Activated naive CD4-positive, alpha-beta T cell treated with anti-CD3 and anti-CD28 coated beads, Interleukin-2, amount 10 ng/mL, durations not matched to agents 7 days and 5 days (primary cell): Measurements from ENCODE around the gene LCLAT1.
A peak's percentile ranks its signal among the peaks of the same experiment; 100 is the strongest.
"Not testable (repeated sequence)": the region's sequence is repeated elsewhere in the genome, so short reads cannot be mapped to it uniquely, and the experiment has no call there.

Experiments
- CTCF ChIA-PET: fragments of 350-600 bp; sonication (Branson Sonifier 250); formaldehyde crosslinking; loops from one replicate; lab custom pipeline; 2021; ENCODE audit warnings: antibody characterized with exemption; lab: Charles Lee
- DNase-seq: peaks from one replicate; pipeline ENCODE4 v3.0.0-alpha.2; 2020
- H3K27ac Mint-ChIP-seq: one replicate; pipeline ENCODE4 v1.8.0; 2021; ENCODE audit warnings: mild to moderate bottlenecking, moderate library complexity, mixed read lengths
- H3K27me3 Mint-ChIP-seq: one replicate; pipeline ENCODE4 v1.8.0; 2021; ENCODE audit warnings: mild to moderate bottlenecking, mixed read lengths
- H3K36me3 Mint-ChIP-seq: one replicate; pipeline ENCODE4 v1.8.0; 2021; ENCODE audit warnings: mixed read lengths
- H3K4me1 Mint-ChIP-seq: one replicate; pipeline ENCODE4 v1.8.0; 2021; ENCODE audit warnings: mixed read lengths
- H3K4me3 Mint-ChIP-seq: one replicate; pipeline ENCODE4 v1.8.0; 2021; ENCODE audit warnings: mild to moderate bottlenecking, moderate library complexity, mixed read lengths
- H3K9me3 Mint-ChIP-seq: one replicate; pipeline ENCODE4 v1.8.0; 2021; ENCODE audit warnings: mixed read lengths

LCLAT1 gene

DNA sequence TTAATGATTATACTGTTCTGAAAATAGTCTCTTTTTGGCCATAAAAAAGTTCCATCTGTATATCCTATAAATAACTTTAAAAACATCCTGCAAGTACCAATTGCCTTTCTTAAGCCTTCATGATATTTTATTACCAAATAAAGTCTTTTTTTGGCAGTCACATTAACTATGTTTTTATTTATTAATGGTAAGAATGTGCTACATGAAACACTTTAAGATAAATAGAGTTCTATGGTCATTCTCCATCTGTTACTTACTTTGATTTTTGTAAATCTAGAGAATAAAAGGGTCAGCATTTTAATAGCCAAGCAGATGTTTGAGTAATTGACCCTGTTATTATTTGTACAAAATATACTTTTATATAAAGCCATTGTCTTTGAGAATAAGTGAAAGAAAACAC is 52.6 kb downstream of the LCLAT1 start:
- H3K9me3 Mint-ChIP-seq: peaks cover 38% of the 10 kb centered on the region
- no peak for DNase-seq
- no peak overlapping the region for H3K27ac Mint-ChIP-seq
- H3K4me3 Mint-ChIP-seq: no peak overlapping the region
- H3K27me3 Mint-ChIP-seq: no peaks in the 10 kb centered on the region
- H3K4me1 Mint-ChIP-seq: peaks cover 22% of the 10 kb centered on the region
- peaks cover 24% of the 10 kb centered on the region for H3K36me3 Mint-ChIP-seq
- CTCF ChIA-PET: no interaction called here

DNA sequence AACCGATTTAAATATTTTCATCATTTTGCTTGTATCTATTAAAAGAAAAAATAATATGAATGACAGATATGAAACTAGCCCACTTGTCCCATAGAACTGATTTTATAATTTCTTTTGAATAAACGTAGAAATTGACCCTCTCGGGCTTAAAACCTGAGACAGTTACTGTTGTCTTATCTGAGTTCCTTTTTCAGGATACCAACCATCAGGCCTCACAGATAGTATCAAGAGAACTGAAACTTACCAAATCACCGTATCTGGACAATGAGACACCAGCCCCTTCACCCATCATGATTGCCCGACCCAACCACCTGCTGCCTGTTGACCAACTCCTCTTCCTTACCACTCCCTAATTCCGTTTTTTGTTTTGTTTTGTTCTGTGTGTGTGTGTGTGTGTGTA is 53.7 kb downstream of the LCLAT1 start:
- Mint-ChIP-seq H3K36me3 (peaks cover 24% of the 10 kb centered on the region), H3K27me3 (no peaks in the 10 kb centered on the region), H3K9me3 (peaks cover 35% of the 10 kb centered on the region), H3K4me3 (no peak overlapping the region), H3K27ac (no peak overlapping the region), H3K4me1 (peaks cover 26% of the 10 kb centered on the region)
- no peak for DNase-seq
- CTCF ChIA-PET: no interaction called here

DNA sequence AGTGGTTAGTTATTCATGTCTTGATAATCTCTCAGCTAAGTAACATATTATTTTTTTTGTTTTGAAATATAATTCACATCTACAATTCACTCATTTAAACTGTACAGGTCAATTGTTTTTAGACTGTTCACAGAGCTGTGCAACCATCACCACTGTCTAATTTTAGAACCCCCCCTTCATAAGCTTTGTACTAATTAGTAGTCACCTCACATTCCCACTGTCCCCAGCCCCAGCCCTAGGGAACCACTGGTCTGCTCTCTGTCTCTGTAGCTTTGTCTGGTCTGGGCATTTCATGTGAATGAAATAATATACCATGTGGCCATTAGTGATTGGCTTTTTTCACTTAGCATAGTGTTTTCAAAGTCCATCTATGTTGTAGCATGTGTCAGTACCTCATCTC is 55.3 kb downstream of the LCLAT1 start:
- H3K9me3 Mint-ChIP-seq: peaks cover 25% of the 10 kb centered on the region
- peaks cover 22% of the 10 kb centered on the region for H3K36me3 Mint-ChIP-seq

DNA sequence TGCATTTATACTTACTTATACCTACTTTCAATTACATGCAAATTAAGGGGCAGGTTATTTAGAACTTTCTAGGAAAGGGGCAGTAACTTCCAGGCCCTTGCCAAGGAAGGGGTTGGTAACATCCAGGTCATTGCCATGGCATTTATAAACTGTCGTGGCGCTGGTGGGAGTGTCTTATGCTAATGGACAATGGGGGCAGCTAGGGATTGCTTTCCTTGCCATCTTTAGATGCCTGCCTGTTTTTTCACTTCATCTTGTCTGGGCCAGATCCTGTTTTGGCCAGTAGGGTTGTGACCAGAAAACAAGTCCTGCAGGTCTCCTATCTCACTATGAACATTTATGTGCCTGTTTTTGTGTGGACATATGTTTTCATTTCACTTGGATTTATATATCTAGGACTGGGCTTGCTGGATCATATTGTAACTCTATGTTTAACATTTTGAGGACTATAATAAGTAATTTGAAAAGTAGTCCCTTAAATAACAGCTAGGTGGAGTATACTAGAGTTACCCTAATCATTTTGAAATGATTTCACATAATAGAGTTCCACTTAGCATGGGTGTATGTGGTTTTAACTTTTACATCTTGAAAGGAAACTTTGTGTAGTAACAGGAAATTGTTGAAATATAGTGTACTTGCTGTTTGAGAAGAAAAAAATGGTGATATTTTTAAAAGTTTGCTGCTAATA is 56.1 kb downstream of the LCLAT1 start:
- Mint-ChIP-seq H3K4me3 (no peak overlapping the region), H3K27ac (peak overlapping the region; percentile 31)

More for the DNA sequence above, 55.3 kb downstream of the LCLAT1 start:
- CTCF ChIA-PET: interaction anchor here (0.9 kb wide), 1 partner anchor 184 kb away, joined by 4 read pairs; no protein-coding TSS in a partner anchor
- no peak overlapping the region for H3K4me3 Mint-ChIP-seq
- peaks cover 24% of the 10 kb centered on the region for H3K4me1 Mint-ChIP-seq
- no peak overlapping the region for H3K27ac Mint-ChIP-seq
- DNase-seq: no peak
- no peaks in the 10 kb centered on the region for H3K27me3 Mint-ChIP-seq

DNA sequence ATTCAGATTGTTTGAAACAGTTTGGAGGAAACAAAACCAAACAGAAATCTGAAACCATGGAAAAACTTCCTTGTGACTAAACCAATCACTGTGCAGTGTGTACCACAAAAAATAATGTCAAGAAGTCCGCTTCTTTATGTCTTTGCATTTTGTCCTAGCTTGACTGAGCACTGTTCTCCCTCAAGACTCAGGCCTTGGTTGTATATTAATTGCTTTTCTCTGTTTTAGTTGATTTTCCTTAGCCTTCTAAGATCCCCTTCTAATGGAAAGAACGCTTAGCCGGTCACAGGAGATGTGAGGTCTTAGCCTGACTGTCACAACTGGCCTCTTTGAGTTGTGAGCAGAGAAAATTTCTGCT is 56.6 kb downstream of the LCLAT1 start:
- Mint-ChIP-seq H3K27me3 (no peaks in the 10 kb centered on the region), H3K36me3 (peaks cover 17% of the 10 kb centered on the region), H3K27ac (peak overlapping the region; percentile 31), H3K4me1 (peaks cover 24% of the 10 kb centered on the region), H3K4me3 (no peak overlapping the region), H3K9me3 (peaks cover 21% of the 10 kb centered on the region)
- CTCF ChIA-PET: interaction anchor here (1.3 kb wide), 1 partner anchor 295 kb away, joined by 3 read pairs; no protein-coding TSS in a partner anchor
- no peak for DNase-seq

More for the DNA sequence above, 56.1 kb downstream of the LCLAT1 start:
- no peak for DNase-seq
- H3K9me3 Mint-ChIP-seq: peaks cover 22% of the 10 kb centered on the region
- peaks cover 24% of the 10 kb centered on the region for H3K4me1 Mint-ChIP-seq
- no peaks in the 10 kb centered on the region for H3K27me3 Mint-ChIP-seq
- peaks cover 15% of the 10 kb centered on the region for H3K36me3 Mint-ChIP-seq
- CTCF ChIA-PET: no interaction called here

DNA sequence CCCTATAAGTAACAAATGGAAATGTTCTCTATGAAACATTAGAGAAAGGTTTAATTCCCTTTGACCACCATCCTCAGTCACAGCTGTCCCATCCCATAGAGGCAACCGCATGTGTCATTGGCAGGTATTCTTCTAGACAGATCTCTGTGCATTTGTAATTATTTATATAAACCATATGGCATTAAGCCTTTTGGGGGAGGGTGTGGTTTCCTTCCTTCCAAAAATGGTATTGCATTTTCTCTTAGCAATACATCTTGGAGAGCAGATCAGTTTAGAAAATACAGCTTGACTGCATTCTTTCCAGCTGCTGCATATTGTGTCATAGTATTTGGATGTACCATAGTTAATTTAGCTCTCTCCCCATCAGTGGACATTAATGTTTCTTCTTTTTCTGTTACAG is 57.7 kb downstream of the LCLAT1 start:
- CTCF ChIA-PET: interaction anchor here (1.2 to 1.3 kb wide), 2 partner anchors 18 to 296 kb away, joined by 3 read pairs; no protein-coding TSS in a partner anchor
- Mint-ChIP-seq H3K27ac (no peak overlapping the region), H3K4me1 (peaks cover 24% of the 10 kb centered on the region), H3K36me3 (peaks cover 11% of the 10 kb centered on the region), H3K9me3 (peaks cover 16% of the 10 kb centered on the region), H3K27me3 (no peaks in the 10 kb centered on the region), H3K4me3 (no peak overlapping the region)
- no peak for DNase-seq

DNA sequence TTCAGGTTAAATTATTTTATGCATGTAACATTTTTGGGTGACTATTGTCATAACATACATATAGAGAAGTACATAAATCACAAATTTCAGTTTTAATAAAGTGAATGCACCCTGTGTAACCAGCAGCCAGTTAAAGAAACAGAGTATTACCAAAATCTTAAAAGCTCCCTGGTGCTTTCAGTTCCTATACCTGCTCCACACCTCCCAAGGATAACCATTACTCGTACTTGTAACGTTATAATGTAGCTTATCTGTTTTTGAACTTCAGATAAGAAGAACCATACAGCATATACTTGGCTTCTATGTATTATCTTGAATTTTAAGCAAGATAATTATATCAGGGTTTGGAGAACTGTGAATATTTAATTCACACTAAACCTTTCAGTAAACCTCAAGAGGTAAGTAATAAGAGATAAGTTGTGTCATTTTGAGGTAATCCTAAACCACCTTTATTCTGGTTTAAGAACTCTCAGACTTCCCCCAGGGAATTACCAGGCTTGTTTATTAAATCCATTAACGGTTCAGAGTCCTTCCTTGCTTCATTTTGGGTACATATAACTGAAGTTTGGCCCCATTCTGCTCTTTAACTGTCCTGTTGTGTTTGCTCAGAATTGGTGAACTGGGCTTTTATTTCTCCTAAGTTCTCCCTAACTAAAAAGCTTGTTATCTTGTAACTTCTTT is 58.6 kb downstream of the LCLAT1 start:
- H3K4me3 Mint-ChIP-seq: no peak overlapping the region
- H3K4me1 Mint-ChIP-seq: peaks cover 24% of the 10 kb centered on the region
- peaks cover 13% of the 10 kb centered on the region for H3K9me3 Mint-ChIP-seq
- no peak overlapping the region for H3K27ac Mint-ChIP-seq
- no peak for DNase-seq
- H3K27me3 Mint-ChIP-seq: no peaks in the 10 kb centered on the region
- H3K36me3 Mint-ChIP-seq: peaks cover 11% of the 10 kb centered on the region
- CTCF ChIA-PET: interaction anchor here (1.2 to 1.8 kb wide), 4 partner anchors 10 to 208 kb away, joined by 3 to 6 read pairs (median 3); no protein-coding TSS in a partner anchor

DNA sequence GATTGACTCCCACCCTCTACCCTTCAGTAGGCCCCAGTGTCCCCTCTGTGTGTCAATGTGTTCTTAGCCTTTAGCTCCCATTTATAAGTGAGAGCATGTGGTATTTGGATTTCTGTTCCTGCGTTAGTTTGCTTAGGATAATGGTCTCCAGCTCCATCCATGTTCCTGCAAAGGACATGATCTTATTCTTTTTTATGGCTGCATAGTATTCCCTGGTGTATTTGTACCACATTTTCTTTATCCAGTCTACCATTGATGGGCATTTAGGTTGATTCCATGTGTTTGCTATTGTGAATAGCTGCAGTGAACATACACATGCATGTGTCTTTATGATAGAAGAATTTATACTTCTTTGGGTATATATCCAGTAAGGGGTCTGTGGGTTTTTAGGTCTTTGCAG is 60.4 kb downstream of the LCLAT1 start:
- not testable (repeated sequence) for H3K9me3 Mint-ChIP-seq, H3K4me3 Mint-ChIP-seq, H3K27ac Mint-ChIP-seq, H3K36me3 Mint-ChIP-seq, DNase-seq, H3K27me3 Mint-ChIP-seq
- H3K4me1 Mint-ChIP-seq: peaks cover 24% of the 10 kb centered on the region
- CTCF ChIA-PET: interaction anchor here (1.8 kb wide), 1 partner anchor 204 kb away, joined by 6 read pairs; no protein-coding TSS in a partner anchor

DNA sequence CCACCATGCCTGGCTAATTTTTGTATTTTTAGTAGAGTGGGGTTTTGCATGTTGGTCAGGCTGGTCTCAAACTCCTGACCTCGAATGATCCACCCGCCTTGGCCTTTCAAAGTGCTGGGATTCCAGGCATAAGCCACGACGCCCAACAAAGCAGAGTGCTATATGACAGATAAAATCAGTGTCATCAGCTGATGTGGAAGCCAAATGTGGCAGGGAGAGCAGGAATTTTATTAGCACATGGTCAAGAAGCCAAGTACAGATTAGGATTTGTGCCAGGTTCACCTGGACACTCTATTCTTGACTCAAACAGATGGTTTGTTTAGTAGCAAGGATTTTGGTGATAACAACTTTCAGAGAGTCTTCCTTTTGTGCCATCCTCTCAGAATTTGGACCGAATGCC is 62.7 kb downstream of the LCLAT1 start:
- DNase-seq: no peak
- Mint-ChIP-seq H3K27me3 (no peaks in the 10 kb centered on the region), H3K9me3 (peaks cover 7% of the 10 kb centered on the region), H3K27ac (no peak overlapping the region), H3K4me3 (no peak overlapping the region), H3K36me3 (peaks cover 3% of the 10 kb centered on the region), H3K4me1 (peaks cover 4% of the 10 kb centered on the region)
- CTCF ChIA-PET: interaction anchor here (0.5 kb wide), 1 partner anchor 17 kb away, joined by 3 read pairs; no protein-coding TSS in a partner anchor

DNA sequence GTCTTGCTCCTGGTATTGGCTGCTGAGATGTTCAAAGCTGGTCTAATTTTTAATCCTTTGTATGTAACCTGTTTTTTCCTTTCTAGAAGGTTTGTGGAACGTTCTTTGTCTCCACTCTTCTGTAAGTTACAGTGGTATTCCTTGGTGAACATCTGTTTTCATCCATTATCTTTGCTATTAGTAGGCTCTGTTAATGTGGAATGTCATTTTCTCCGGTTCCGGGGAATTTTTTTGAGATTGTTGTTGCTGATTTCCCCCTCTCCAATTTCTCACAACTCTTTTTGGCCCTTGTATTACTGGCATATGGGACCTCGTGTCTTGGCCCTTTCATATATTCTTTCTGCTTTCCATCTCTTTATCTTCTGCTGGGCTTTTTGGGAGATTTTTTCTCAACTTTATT is 63.4 kb downstream of the LCLAT1 start:
- no peak for DNase-seq
- Mint-ChIP-seq H3K27ac (no peak overlapping the region), H3K4me1 (no peaks in the 10 kb centered on the region), H3K27me3 (no peaks in the 10 kb centered on the region), H3K4me3 (no peak overlapping the region), H3K9me3 (peaks cover 7% of the 10 kb centered on the region), H3K36me3 (peaks cover 3% of the 10 kb centered on the region)
- CTCF ChIA-PET: no interaction called here

DNA sequence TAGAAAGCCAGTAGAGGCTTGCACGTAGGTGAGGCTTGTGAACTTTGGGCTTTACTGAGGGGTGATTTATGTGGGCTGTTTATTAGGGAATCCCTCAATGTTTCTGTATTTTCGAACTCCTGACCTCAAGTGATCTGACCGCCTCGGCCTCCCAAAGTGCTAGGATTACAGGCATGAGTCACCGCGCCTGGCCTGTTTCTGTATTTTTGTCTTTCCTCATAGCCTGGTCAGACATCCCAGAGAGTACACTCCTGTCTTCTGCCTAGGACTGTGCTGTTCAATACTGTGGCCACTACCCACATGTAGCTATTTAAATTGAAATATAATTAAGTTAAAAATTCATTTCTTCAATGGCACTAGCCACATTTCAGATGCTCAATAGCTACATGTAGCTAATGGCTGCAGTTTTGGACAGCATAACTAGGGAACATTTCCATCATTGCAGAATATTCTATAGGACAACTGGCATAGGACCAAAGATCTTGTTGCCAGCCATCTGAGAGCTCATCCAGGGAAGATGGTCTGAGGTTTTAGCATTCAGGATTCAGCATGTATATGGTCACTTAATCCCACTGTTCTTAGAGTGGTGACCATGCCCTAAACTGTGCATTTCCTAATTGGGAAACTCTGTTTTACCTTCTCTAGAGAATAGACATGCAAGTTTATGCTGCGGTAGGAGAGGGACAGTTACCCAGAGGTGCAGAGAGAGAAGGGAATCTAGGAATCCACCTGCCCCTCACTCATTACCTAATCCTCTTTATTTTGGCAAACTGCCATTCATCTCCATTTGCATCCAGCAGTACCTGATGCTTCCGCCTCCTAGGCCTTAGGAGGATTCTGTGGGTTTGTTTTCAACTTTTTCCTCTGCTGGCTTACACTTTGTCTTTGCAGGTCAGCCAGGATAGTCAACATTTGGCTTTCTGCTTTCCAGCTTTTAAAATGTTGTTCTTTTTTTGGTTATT is 64.4 kb downstream of the LCLAT1 start:
- Mint-ChIP-seq H3K36me3 (peaks cover 4% of the 10 kb centered on the region), H3K27ac (no peak overlapping the region), H3K4me1 (no peaks in the 10 kb centered on the region), H3K27me3 (no peaks in the 10 kb centered on the region), H3K9me3 (peaks cover 7% of the 10 kb centered on the region), H3K4me3 (no peak overlapping the region)
- DNase-seq: no peak
- CTCF ChIA-PET: no interaction called here

DNA sequence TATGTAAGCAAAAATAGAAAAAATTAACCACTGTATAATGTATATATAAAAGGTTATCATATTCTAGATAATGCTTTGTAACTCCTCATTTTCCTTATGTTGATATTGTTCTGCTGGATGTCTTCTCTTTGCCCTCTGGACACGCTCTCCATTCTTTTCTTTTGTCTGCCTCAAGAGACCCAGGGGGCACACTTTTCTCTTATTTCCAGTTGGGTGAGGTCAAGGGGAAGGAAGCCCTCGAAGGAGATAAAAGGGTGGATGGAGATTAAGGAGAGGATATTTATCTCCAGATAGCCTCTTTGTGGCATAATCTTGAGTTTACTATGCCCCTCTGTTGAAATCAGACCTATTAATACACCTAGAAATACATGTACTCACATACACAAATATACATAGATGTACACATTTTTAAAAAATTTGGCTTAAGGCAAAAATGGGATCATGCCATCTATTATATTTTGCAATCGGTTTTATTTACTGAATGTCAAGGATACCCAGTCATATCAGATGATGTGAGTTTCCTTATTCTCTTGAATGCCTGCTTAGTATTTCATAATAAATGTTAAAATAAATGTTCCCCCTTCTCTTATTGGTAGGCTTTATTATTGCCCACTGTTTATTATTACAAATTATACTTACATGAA is 65.3 kb downstream of the LCLAT1 start:
- DNase-seq: no peak
- Mint-ChIP-seq H3K4me3 (no peak overlapping the region), H3K27me3 (no peaks in the 10 kb centered on the region), H3K9me3 (peaks cover 12% of the 10 kb centered on the region), H3K4me1 (no peaks in the 10 kb centered on the region), H3K27ac (no peak overlapping the region), H3K36me3 (peaks cover 4% of the 10 kb centered on the region)
- CTCF ChIA-PET: no interaction called here

DNA sequence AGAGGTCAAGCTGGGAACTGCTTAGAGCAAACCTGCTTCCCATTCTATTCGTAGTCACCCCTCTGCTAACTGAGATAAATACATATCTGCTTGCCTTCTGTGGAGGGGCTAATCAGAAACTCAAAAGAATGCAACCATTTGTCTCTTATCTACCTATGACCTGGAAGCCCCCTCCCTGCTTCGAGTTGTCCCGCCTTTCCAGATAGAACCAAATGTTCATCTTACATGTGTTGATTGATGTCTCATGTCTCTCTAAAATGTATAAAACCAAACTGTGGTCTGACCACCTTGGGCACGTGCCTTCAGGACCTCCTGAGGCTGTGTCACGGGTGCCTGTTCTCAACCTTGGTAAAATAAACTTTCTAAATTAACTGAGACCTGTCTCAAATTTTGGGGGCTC is 66.6 kb downstream of the LCLAT1 start:
- H3K27me3 Mint-ChIP-seq, DNase-seq, H3K4me1 Mint-ChIP-seq, H3K4me3 Mint-ChIP-seq, H3K36me3 Mint-ChIP-seq, CTCF ChIA-PET, H3K27ac Mint-ChIP-seq: not testable (repeated sequence)
- H3K9me3 Mint-ChIP-seq: peaks cover 15% of the 10 kb centered on the region
